K562 (cell line): Measurements from ENCODE around the gene KCNC3. TPM values are rescaled to one million over a fixed set of nuclear protein-coding genes. Genes with fewer than 3 reads are reported as not detected.
A peak's percentile ranks its signal among the peaks of the same experiment; 100 is the strongest.

ENCODE experiments used
- ESRRA ChIP-seq: fragments of 450-650 bp; IDR thresholded peaks from 2 replicates; pipeline ENCODE4 v1.6.1; 2014; ENCODE audit warnings: low read depth, mild to moderate bottlenecking, moderate library complexity, borderline replicate concordance
- HNRNPK ChIP-seq: fragments of 200-400 bp; formaldehyde crosslinking; IDR thresholded peaks from one replicate; pipeline ENCODE4 v1.6.1; 2018; ENCODE audit warnings: mild to moderate bottlenecking, low read depth, low read length; ENCODE audit not compliant: poor library complexity, severe bottlenecking
- MBD2 ChIP-seq: sonication (generic); IDR thresholded peaks from 2 replicates; pipeline ENCODE4 v1.6.1; 2016; ENCODE audit warnings: low read depth, borderline replicate concordance
- SP1 ChIP-seq: sonication (generic); formaldehyde crosslinking; IDR thresholded peaks from 2 replicates; pipeline ENCODE4 v1.8.1; 2022; ENCODE audit warnings: mild to moderate bottlenecking, missing genetic modification reagents
- ZEB2 ChIP-seq: fragments of 450-650 bp; IDR thresholded peaks from 2 replicates; pipeline ENCODE4 v1.6.1; 2016
- ZFX ChIP-seq: sonication (generic); formaldehyde crosslinking; IDR thresholded peaks from 2 replicates; pipeline ENCODE4 v1.8.0; 2022; ENCODE audit warnings: mild to moderate bottlenecking, missing genetic modification reagents, moderate library complexity
- ZNF644 ChIP-seq: fragments of 200-800 bp; sonication (Bioruptor generic); IDR thresholded peaks from 2 replicates; pipeline ENCODE4 v1.6.1; 2016; ENCODE audit warnings: low read depth, missing genetic modification characterization, missing compliant biosample characterization
- polyA plus RNA-seq, 8 experiments: library from polyadenylated mRNA; depleted of rRNA in 4 of 8; stranded (reverse) in 5 of 8; unstranded in 3 of 8; fragments of >200 nt; fragmentation: Nextera tagmentation in 2 of 8; fragmentation: Illumina TruSeq in 1 of 8; extraction: Ambion mirVana in 2 of 8; extraction: Trizol in 1 of 8; gene quantifications; 2 replicates each; pipeline versions ENCODE4 v1.2.1 to v1.2.3, GENCODE V29; 2011 to 2014; ENCODE audit warnings: inconsistent platforms in 1 of 8, missing spikeins in 1 of 8
- total RNA-seq, 7 experiments: library from RNA; depleted of rRNA in 6 of 7; stranded (reverse); fragments of >200 nt in 6 of 7; fragmentation: Illumina TruSeq in 2 of 7; extraction: Trizol in 2 of 7; gene quantifications; 2 replicates each; pipeline versions ENCODE4 v1.2.1 to v1.2.3, GENCODE V29; 2011 to 2021; ENCODE audit warnings: low replicate concordance in 1 of 7
- TF ChIP-seq, protein P1 (sequence below): fragments of 250-450 bp; sonication (Bioruptor Pico); IDR thresholded peaks from 2 replicates; pipeline ENCODE4 v1.4.0; 2020; ENCODE audit warnings: borderline replicate concordance
- TF ChIP-seq, protein P2 (sequence below): IDR thresholded peaks from 2 replicates; pipeline ENCODE4 v1.6.1; 2014; ENCODE audit warnings: antibody characterized with exemption
- TF ChIP-seq, protein P3 (sequence below), 2 experiments: fragments of 450-650 bp; conservative IDR thresholded peaks; 2 replicates each; pipeline ENCODE4 v1.6.1; 2017; ENCODE audit warnings: mild to moderate bottlenecking in 2 of 2, moderate library complexity in 2 of 2
- TF ChIP-seq, protein P4 (sequence below): fragments of 450-650 bp; formaldehyde crosslinking; IDR thresholded peaks from 2 replicates; pipeline ENCODE4 v1.4.0; 2020; ENCODE audit warnings: mild to moderate bottlenecking

Gene KCNC3
- total and polyA plus RNA-seq, 9 of the 15 experiments (the other 6 are each of a cell fraction or from before 2014, with no cell fraction given) = 0.03 to 26.2 (median 2.0) TPM

DNA sequence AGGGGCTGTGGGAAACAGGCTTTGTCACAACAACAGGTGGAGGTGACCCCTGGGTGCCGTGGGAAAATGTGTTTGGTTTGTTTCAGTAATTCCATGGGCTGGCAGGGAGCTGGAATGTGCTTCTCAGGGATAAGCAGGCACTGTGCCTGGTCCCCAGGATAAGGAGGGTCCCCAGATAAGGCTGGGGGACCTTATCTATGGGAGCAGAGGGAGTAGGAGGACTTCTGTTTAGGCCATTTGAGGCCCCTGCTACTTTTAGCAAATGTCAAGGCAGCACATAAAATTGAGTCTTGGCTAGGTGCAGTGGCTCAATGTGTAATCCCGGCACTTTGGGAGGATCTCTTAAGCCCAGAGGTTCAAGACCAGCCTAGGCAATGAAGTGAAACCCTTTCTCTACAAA lies 59.5 kb downstream of the KCNC3 start (continued):
- no peak for TF ChIP-seq HNRNPK
- peak; percentile 89 for TF ChIP-seq ZEB2
- TF ChIP-seq, protein P1, sequence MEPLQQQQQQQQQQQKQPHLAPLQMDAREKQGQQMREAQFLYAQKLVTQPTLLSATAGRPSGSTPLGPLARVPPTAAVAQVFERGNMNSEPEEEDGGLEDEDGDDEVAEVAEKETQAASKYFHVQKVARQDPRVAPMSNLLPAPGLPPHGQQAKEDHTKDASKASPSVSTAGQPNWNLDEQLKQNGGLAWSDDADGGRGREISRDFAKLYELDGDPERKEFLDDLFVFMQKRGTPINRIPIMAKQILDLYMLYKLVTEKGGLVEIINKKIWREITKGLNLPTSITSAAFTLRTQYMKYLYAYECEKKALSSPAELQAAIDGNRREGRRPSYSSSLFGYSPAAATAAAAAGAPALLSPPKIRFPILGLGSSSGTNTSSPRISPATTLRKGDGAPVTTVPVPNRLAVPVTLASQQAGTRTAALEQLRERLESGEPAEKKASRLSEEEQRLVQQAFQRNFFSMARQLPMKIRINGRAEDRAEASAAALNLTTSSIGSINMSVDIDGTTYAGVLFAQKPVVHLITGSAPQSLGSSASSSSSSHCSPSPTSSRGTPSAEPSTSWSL = no peak
- TF ChIP-seq SP1 (CRISPR knock-in tag) = peak; percentile 69
- peak; percentile 86 for TF ChIP-seq MBD2
- TF ChIP-seq ESRRA = 0 out of 2 replicates have a peak, but pooled peaks have one; percentile 59
- TF ChIP-seq, protein P2, sequence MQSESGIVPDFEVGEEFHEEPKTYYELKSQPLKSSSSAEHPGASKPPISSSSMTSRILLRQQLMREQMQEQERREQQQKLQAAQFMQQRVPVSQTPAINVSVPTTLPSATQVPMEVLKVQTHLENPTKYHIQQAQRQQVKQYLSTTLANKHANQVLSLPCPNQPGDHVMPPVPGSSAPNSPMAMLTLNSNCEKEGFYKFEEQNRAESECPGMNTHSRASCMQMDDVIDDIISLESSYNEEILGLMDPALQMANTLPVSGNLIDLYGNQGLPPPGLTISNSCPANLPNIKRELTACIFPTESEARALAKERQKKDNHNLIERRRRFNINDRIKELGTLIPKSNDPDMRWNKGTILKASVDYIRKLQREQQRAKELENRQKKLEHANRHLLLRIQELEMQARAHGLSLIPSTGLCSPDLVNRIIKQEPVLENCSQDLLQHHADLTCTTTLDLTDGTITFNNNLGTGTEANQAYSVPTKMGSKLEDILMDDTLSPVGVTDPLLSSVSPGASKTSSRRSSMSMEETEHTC = peak; percentile 21; the same call in 1 of the 2 replicates
- TF ChIP-seq, protein P3, sequence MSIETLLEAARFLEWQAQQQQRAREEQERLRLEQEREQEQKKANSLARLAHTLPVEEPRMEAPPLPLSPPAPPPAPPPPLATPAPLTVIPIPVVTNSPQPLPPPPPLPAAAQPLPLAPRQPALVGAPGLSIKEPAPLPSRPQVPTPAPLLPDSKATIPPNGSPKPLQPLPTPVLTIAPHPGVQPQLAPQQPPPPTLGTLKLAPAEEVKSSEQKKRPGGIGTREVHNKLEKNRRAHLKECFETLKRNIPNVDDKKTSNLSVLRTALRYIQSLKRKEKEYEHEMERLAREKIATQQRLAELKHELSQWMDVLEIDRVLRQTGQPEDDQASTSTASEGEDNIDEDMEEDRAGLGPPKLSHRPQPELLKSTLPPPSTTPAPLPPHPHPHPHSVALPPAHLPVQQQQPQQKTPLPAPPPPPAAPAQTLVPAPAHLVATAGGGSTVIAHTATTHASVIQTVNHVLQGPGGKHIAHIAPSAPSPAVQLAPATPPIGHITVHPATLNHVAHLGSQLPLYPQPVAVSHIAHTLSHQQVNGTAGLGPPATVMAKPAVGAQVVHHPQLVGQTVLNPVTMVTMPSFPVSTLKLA (conservative IDR thresholded peaks at IDR 0.05) = peak in 1 of 2 experiments; percentile 54; a peak in 1 of 4 replicates
- peak; percentile 70 for TF ChIP-seq ZNF644
- TF ChIP-seq, protein P4, sequence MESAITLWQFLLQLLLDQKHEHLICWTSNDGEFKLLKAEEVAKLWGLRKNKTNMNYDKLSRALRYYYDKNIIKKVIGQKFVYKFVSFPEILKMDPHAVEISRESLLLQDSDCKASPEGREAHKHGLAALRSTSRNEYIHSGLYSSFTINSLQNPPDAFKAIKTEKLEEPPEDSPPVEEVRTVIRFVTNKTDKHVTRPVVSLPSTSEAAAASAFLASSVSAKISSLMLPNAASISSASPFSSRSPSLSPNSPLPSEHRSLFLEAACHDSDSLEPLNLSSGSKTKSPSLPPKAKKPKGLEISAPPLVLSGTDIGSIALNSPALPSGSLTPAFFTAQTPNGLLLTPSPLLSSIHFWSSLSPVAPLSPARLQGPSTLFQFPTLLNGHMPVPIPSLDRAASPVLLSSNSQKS = no peak
- peak; percentile 28; the same call in 1 of the 2 replicates for TF ChIP-seq ZFX (CRISPR knock-in tag)
